ENCODE results near the gene OMG. TPM values are rescaled to one million over a fixed set of nuclear protein-coding genes. Genes with fewer than 3 reads are reported as not detected.
"Not testable (repeated sequence)": the region's sequence is repeated elsewhere in the genome, so short reads cannot be mapped to it uniquely, and the experiment has no call there.

Gene OMG
- total RNA-seq (1 to 10 TPM in 1 of 2 experiments, under 1 TPM in 1; 0.70 to 1.3 TPM), polyA plus RNA-seq (not detected), total RNA-seq (0 to 2.3 (median 0.44) reads per million in 6 experiments)

- H3K27ac Mint-ChIP-seq, result no peak within 1 kb of the TSS
- H3K4me1 Mint-ChIP-seq, result peaks cover 4 to 30% (median 27%) of the 10 kb centered on the region in 4 donors
- H3K36me3 Mint-ChIP-seq, result no peaks in the 10 kb centered on the region
- no peak for DNase-seq
- no peak for ATAC-seq
- POLR2A ChIA-PET, result no interaction called here
- H3K27me3 Mint-ChIP-seq, result no peaks in the 10 kb centered on the region
- no peak within 1 kb of the TSS for H3K4me3 Mint-ChIP-seq
- no peaks in the 10 kb centered on the region for H3K9me3 Mint-ChIP-seq
These were observed at the start of gene OMG for GRCh38 chr17:31297090-31297489. OMG (minus strand) TSS chr17:31297239; CDS start chr17:31296331, 908 bp downstream.

DNA sequence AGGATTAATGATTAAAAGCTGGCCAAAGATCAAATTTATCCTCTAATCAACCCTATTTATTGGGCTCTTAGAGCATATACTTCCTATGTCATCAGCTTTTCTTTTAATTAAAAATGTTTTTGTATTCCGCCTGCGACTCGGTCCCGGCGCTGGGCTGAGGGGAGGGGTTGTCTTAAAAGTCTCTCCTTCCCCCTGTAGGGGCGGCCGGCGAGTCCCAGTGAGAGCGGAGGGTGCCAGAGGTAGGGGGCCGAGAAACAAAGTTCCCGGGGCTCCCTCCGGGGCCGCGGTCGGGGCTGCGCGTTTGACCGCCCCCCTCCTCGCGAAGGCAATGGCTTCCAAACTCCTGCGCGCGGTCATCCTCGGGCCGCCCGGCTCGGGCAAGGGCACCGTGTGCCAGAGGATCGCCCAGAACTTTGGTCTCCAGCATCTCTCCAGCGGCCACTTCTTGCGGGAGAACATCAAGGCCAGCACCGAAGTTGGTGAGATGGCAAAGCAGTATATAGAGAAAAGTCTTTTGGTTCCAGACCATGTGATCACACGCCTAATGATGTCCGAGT is 48.2 kb upstream of the OMG start:
- H3K27me3 Mint-ChIP-seq, H3K4me3 Mint-ChIP-seq, H3K27ac Mint-ChIP-seq, H3K9me3 Mint-ChIP-seq, ATAC-seq, H3K4me1 Mint-ChIP-seq, DNase-seq, POLR2A ChIA-PET: not testable (repeated sequence)
- H3K36me3 Mint-ChIP-seq, result peaks cover 14 to 57% (median 31%) of the 10 kb centered on the region in 3 donors

DNA sequence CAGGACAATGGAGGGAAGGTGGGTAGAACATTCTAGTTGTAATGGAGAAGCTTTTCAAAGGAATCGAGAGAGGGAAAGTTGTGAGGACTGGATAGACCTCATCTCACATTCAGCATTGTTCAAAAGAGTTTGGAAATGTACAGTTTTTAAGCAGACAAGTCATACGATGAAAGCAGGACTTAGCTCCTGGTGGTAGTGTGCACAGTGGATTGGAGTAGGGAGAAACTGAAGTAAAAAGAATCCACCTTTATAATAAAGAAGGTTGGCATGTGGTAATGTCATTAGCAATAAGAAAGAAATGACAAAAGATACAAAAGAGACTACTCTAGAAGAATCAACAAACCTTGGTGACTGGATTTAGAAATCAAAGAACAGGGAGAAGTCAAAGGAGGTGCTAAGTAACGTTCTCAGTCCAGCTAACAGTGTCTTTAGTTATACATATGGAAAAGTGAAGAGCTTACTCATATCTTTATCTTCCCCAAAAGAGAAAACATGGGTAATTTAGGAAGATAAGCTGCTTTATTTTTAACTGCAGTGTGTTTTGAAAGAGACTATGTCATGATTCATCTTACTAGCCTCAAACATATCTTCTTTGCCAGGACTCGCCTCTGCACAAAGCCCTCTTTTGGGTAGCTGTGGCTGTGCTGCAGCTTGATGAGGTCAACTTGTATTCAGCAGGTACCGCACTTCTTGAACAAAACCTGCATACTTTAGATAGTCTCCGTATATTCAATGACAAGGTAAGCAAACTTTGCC is 43.0 kb upstream of the OMG start:
- Mint-ChIP-seq H3K27ac (peak overlapping the region in 1 of 10 donors; percentile 7), H3K4me1 (no peaks in the 10 kb centered on the region), H3K36me3 (peaks cover 8 to 54% (median 31%) of the 10 kb centered on the region in 3 donors), H3K27me3 (no peaks in the 10 kb centered on the region), H3K4me3 (no peak overlapping the region), H3K9me3 (no peaks in the 10 kb centered on the region)
- DNase-seq, result no peak
- ATAC-seq, result no peak
- POLR2A ChIA-PET, result interaction anchor here (0.5 to 0.8 kb wide), 3 partner anchors 18 to 1941 kb away, joined by 3 to 5 read pairs (median 4); no protein-coding TSS in a partner anchor

DNA sequence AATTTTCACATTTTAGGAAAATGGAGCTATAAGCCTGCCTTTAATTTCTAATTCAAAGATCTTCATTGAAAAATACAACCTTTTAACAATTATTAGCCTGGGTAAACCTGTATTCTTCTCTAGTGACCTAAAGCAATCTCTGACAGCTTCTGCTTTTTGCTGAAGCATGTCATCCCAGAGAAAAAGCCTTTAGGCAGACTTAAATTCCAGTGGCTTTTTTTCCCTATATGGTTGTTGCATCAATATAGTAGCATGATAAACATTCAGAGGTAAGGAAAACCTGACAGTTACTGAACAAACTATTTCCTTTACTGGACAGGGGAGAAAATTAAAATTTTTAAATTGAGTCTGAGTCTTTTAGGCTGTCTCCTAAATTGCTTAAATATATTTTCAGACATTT is 32.2 kb upstream of the OMG start:
- Mint-ChIP-seq H3K4me3 (no peak overlapping the region), H3K27me3 (no peaks in the 10 kb centered on the region), H3K4me1 (peaks cover 0 to 7% (median 2%) of the 10 kb centered on the region in 4 donors), H3K36me3 (peaks cover 6 to 38% (median 13%) of the 10 kb centered on the region in 3 donors), H3K9me3 (no peaks in the 10 kb centered on the region), H3K27ac (no peak overlapping the region)
- POLR2A ChIA-PET, result no interaction called here
- no peak for ATAC-seq
- no peak for DNase-seq

- H3K9me3 Mint-ChIP-seq, result no peaks in the 10 kb centered on the region
- H3K36me3 Mint-ChIP-seq, result peaks cover 6 to 38% (median 13%) of the 10 kb centered on the region in 3 donors
- no peaks in the 10 kb centered on the region for H3K27me3 Mint-ChIP-seq
- POLR2A ChIA-PET, result no interaction called here
- H3K4me3 Mint-ChIP-seq, result no peak overlapping the region
- H3K27ac Mint-ChIP-seq, result no peak overlapping the region
- ATAC-seq, result no peak
- no peak for DNase-seq
- peaks cover 4 to 12% (median 7%) of the 10 kb centered on the region in 4 donors for H3K4me1 Mint-ChIP-seq
These were observed 31.1 kb upstream of the OMG start for GRCh38 chr17:31328160-31328535.

- Mint-ChIP-seq H3K4me1 (peaks cover 4 to 15% (median 8%) of the 10 kb centered on the region in 4 donors), H3K27ac (peak overlapping the region in 1 of 10 donors; percentile 38), H3K27me3 (no peaks in the 10 kb centered on the region), H3K9me3 (no peaks in the 10 kb centered on the region), H3K4me3 (no peak overlapping the region), H3K36me3 (peaks cover 6 to 38% (median 13%) of the 10 kb centered on the region in 3 donors)
- DNase-seq (no peak), ATAC-seq (no peak)
- POLR2A ChIA-PET, result no interaction called here
These were observed 30.6 kb upstream of the OMG start for GRCh38 chr17:31327534-31328159.

- Mint-ChIP-seq H3K9me3 (no peaks in the 10 kb centered on the region), H3K27me3 (no peaks in the 10 kb centered on the region), H3K4me1 (peaks cover 9 to 27% (median 22%) of the 10 kb centered on the region in 4 donors), H3K27ac (peak overlapping the region; percentile 22 to 92 (median 80)), H3K36me3 (peaks cover 6 to 27% (median 10%) of the 10 kb centered on the region in 3 donors), H3K4me3 (peak overlapping the region in 3 of 10 donors; percentile 12 to 48 (median 30))
- POLR2A ChIA-PET, result interaction anchor here (0.7 kb wide), 1 partner anchor 9 kb away, joined by 4 read pairs; the partner anchor contains the start of gene EVI2B
- ATAC-seq, result no peak
- no peak for DNase-seq
These were observed 26.5 kb upstream of the OMG start for GRCh38 chr17:31323551-31323950.

- Mint-ChIP-seq H3K4me3 (peak overlapping the region; percentile 76 to 96 (median 89)), H3K9me3 (no peaks in the 10 kb centered on the region), H3K27me3 (no peaks in the 10 kb centered on the region), H3K27ac (peak overlapping the region; percentile 82 to 98 (median 95)), H3K4me1 (peaks cover 15 to 35% (median 26%) of the 10 kb centered on the region in 4 donors), H3K36me3 (peaks cover 4 to 25% (median 6%) of the 10 kb centered on the region in 3 donors)
- DNase-seq (peak in 3 of 10 donors; percentile 30 to 65 (median 38)), ATAC-seq (peak; percentile 4 to 44)
- POLR2A ChIA-PET, result interaction anchor here (0.6 to 5.2 kb wide), 5 partner anchors 10 to 1166 kb away, joined by 3 to 90 read pairs (median 5); partner anchors contain the start of gene EVI2B
These were observed 24.9 kb upstream of the OMG start for GRCh38 chr17:31321966-31322365.

- Mint-ChIP-seq H3K9me3 (no peaks in the 10 kb centered on the region), H3K36me3 (peaks cover 4 to 22% (median 6%) of the 10 kb centered on the region in 3 donors), H3K27ac (peak within 1 kb of the TSS; percentile 82 to 98 (median 95)), H3K27me3 (no peaks in the 10 kb centered on the region), H3K4me3 (peak within 1 kb of the TSS; percentile 76 to 96 (median 89)), H3K4me1 (peaks cover 17 to 39% (median 27%) of the 10 kb centered on the region in 4 donors)
- ATAC-seq, result peak; percentile 81 to 94
- peak; percentile 38 to 90 (median 80) for DNase-seq
- POLR2A ChIA-PET, result interaction anchor here (0.5 to 5.2 kb wide), 6 partner anchors 10 to 501 kb away, joined by 3 to 90 read pairs (median 4); partner anchors contain the start of gene EVI2B
These were observed 24.4 kb upstream of the OMG start, which contains the start of gene EVI2A for GRCh38 chr17:31321481-31321880. EVI2A (minus strand) TSS chr17:31321622; CDS start chr17:31319013, 2,609 bp downstream.

- DNase-seq (no peak), ATAC-seq (no peak)
- peak overlapping the region; percentile 82 to 98 (median 95) for H3K27ac Mint-ChIP-seq
- no peaks in the 10 kb centered on the region for H3K9me3 Mint-ChIP-seq
- peaks cover 17 to 46% (median 31%) of the 10 kb centered on the region in 4 donors for H3K4me1 Mint-ChIP-seq
- POLR2A ChIA-PET, result interaction anchor here (0.9 to 5.2 kb wide), 2 partner anchors 9 to 168 kb away, joined by 3 to 90 read pairs; partner anchors contain the start of gene EVI2B
- peaks cover 4 to 15% (median 6%) of the 10 kb centered on the region in 3 donors for H3K36me3 Mint-ChIP-seq
- H3K27me3 Mint-ChIP-seq, result no peaks in the 10 kb centered on the region
- peak overlapping the region; percentile 76 to 96 (median 89) for H3K4me3 Mint-ChIP-seq
These were observed 23.8 kb upstream of the OMG start for GRCh38 chr17:31320791-31321190.

DNA sequence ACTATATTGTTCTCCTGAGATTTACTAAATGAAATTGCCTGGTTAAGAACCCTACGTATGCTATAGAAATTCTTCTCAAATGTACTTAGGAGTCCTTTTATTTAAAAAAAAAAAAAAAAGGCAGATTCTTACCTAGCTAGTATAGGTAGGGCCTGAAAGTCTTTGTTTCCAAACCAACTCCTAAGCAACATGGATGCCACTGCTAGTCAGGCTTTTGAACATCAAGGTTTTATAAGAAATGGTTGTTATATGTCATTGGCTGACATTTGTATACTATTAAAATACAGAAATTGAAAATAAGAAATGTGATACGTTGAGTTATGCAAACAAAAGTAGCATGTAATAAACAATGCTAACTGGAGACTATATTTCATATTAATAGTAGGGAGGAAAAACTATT is 23.2 kb upstream of the OMG start:
- H3K4me1 Mint-ChIP-seq, result peaks cover 17 to 51% (median 35%) of the 10 kb centered on the region in 4 donors
- DNase-seq (peak in 2 of 10 donors; percentile 16 to 19), ATAC-seq (no peak)
- H3K27me3 Mint-ChIP-seq, result no peaks in the 10 kb centered on the region
- peak overlapping the region in 9 of 10 donors; percentile 82 to 98 (median 94) for H3K27ac Mint-ChIP-seq
- POLR2A ChIA-PET, result interaction anchor here (0.7 to 5.2 kb wide), 3 partner anchors 9 to 175 kb away, joined by 3 to 90 read pairs (median 4); partner anchors contain the start of gene EVI2B
- peaks cover 4 to 14% (median 6%) of the 10 kb centered on the region in 3 donors for H3K36me3 Mint-ChIP-seq
- H3K4me3 Mint-ChIP-seq, result peak overlapping the region; percentile 76 to 96 (median 89)
- no peaks in the 10 kb centered on the region for H3K9me3 Mint-ChIP-seq

Data from naive thymus-derived CD8-positive, alpha-beta T cell (primary cell).